ENCODE results near the gene ZCCHC7.
"Not testable (repeated sequence)": the region's sequence is repeated elsewhere in the genome, so short reads cannot be mapped to it uniquely, and the experiment has no call there.

The ZCCHC7 gene

DNA sequence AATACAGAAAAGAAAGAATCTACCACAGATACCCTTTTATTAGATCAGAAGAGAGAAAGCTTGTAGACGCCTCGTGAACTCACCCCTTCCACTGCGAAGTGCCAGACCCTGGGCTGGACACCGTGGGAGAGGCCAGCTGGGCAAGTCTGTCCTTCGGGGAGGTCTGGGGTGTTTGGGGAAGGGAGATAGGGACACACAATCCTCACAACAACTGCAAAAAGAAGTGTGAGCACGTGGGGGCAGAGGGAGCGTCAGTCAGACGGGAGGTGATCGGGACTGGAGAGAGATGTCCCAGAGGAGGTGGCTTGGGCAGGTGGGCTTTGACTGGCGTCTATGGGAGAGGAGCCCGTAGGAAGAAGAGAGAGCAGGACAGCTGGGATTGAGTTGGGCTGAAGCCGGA is 274.9 kb downstream of the ZCCHC7 start:
- no peak overlapping the region for H3K4me3 ChIP-seq (ENCODE audit: low read length)
- no peaks in the 10 kb centered on the region for H3K9me3 ChIP-seq (ENCODE audit: insufficient read depth, low read depth, low read length)
- H3K4me1 ChIP-seq (ENCODE audit: insufficient read depth, low read length) = peaks cover 3% of the 10 kb centered on the region; the same call in 1 of the 2 replicates
- H3K27ac ChIP-seq (ENCODE audit: low read depth, low read length) = no peak overlapping the region
- no peaks in the 10 kb centered on the region for H3K36me3 ChIP-seq (ENCODE audit: insufficient read depth, low read length)
- 79% methylated on average over 11 of the region's 12 CpGs for WGBS
- no peaks in the 10 kb centered on the region for H3K27me3 ChIP-seq (ENCODE audit: insufficient read depth, low read length)
- H3K9ac ChIP-seq (ENCODE audit: low read depth, low read length) = no peak overlapping the region

- no peaks in the 10 kb centered on the region for H3K27me3 ChIP-seq (ENCODE audit: insufficient read depth, low read length)
- H3K4me1 ChIP-seq (ENCODE audit: insufficient read depth, low read length) = peaks cover 3% of the 10 kb centered on the region; the same call in 1 of the 2 replicates
- no peak overlapping the region for H3K9ac ChIP-seq (ENCODE audit: low read depth, low read length)
- no peak overlapping the region for H3K4me3 ChIP-seq (ENCODE audit: low read length)
- 93% methylated on average over 7 of the region's 8 CpGs for WGBS
- H3K27ac ChIP-seq (ENCODE audit: low read depth, low read length) = no peak overlapping the region
- no peaks in the 10 kb centered on the region for H3K9me3 ChIP-seq (ENCODE audit: insufficient read depth, low read depth, low read length)
- no peaks in the 10 kb centered on the region for H3K36me3 ChIP-seq (ENCODE audit: insufficient read depth, low read length)
Measured at GRCh38 chr9:37395663-37396062, 275.3 kb downstream of the ZCCHC7 start.

DNA sequence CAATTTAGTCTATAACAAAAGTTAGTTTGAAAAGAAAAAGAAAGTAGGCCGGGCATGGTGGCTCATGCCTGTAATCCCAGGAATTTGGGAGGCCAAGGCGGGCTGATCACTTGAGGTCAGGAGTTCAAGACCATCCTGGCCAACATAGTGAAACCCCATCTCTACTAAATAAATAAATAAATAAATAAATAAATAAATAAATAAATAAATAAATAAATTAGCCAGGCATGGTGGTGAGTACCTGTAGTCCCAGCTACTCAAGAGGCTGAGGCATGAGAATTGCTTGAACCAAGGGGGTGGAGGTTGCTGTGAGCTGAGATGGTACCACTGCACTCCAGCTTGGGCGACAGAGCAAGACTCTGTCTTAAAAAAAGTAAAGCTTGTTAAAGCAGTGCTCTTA is 277.6 kb downstream of the ZCCHC7 start:
- H3K9ac ChIP-seq (ENCODE audit: low read depth, low read length); H3K4me3 ChIP-seq (ENCODE audit: low read length); H3K9me3 ChIP-seq (ENCODE audit: insufficient read depth, low read depth, low read length); H3K36me3 ChIP-seq (ENCODE audit: insufficient read depth, low read length); H3K4me1 ChIP-seq (ENCODE audit: insufficient read depth, low read length); H3K27ac ChIP-seq (ENCODE audit: low read depth, low read length); H3K27me3 ChIP-seq (ENCODE audit: insufficient read depth, low read length): not testable (repeated sequence)
- WGBS = 80% methylated on average over 2 of the region's 3 CpGs

GRCh38 chr9:37398464-37399025 is 278.2 kb downstream of the ZCCHC7 start:
- Histone ChIP-seq H3K4me1 (ENCODE audit: insufficient read depth, low read length) (no peaks in the 10 kb centered on the region), H3K4me3 (ENCODE audit: low read length) (no peak overlapping the region), H3K36me3 (ENCODE audit: insufficient read depth, low read length) (no peaks in the 10 kb centered on the region), H3K9ac (ENCODE audit: low read depth, low read length) (no peak overlapping the region), H3K9me3 (ENCODE audit: insufficient read depth, low read depth, low read length) (no peaks in the 10 kb centered on the region), H3K27me3 (ENCODE audit: insufficient read depth, low read length) (no peaks in the 10 kb centered on the region), H3K27ac (ENCODE audit: low read depth, low read length) (no peak overlapping the region)
- WGBS = 95% methylated on average over 7 of the region's 7 CpGs

GRCh38 chr9:37399336-37399735 is 279.0 kb downstream of the ZCCHC7 start:
- no peak overlapping the region for H3K27ac ChIP-seq (ENCODE audit: low read depth, low read length)

GRCh38 chr9:37404590-37404989 is 284.2 kb downstream of the ZCCHC7 start:
- no peak overlapping the region for H3K27ac ChIP-seq (ENCODE audit: low read depth, low read length)
- H3K4me1 ChIP-seq (ENCODE audit: insufficient read depth, low read length) = no peaks in the 10 kb centered on the region
- no peak overlapping the region for H3K9ac ChIP-seq (ENCODE audit: low read depth, low read length)
- H3K27me3 ChIP-seq (ENCODE audit: insufficient read depth, low read length) = no peaks in the 10 kb centered on the region
- no peak overlapping the region for H3K4me3 ChIP-seq (ENCODE audit: low read length)
- 82% methylated on average over 9 of the region's 9 CpGs for WGBS
- H3K9me3 ChIP-seq (ENCODE audit: insufficient read depth, low read depth, low read length) = no peaks in the 10 kb centered on the region
- no peaks in the 10 kb centered on the region for H3K36me3 ChIP-seq (ENCODE audit: insufficient read depth, low read length)

More at GRCh38 chr9:37399336-37399735, 279.0 kb downstream of the ZCCHC7 start:
- Histone ChIP-seq H3K27me3 (ENCODE audit: insufficient read depth, low read length) (no peaks in the 10 kb centered on the region), H3K36me3 (ENCODE audit: insufficient read depth, low read length) (no peaks in the 10 kb centered on the region), H3K4me3 (ENCODE audit: low read length) (no peak overlapping the region), H3K4me1 (ENCODE audit: insufficient read depth, low read length) (no peaks in the 10 kb centered on the region), H3K9ac (ENCODE audit: low read depth, low read length) (no peak overlapping the region), H3K9me3 (ENCODE audit: insufficient read depth, low read depth, low read length) (no peaks in the 10 kb centered on the region)
- 90% methylated on average over 2 of the region's 2 CpGs for WGBS

- H3K27me3 ChIP-seq (ENCODE audit: insufficient read depth, low read length) = no peaks in the 10 kb centered on the region
- no peaks in the 10 kb centered on the region for H3K4me1 ChIP-seq (ENCODE audit: insufficient read depth, low read length)
- no peak overlapping the region for H3K9ac ChIP-seq (ENCODE audit: low read depth, low read length)
- no peak overlapping the region for H3K4me3 ChIP-seq (ENCODE audit: low read length)
- H3K36me3 ChIP-seq (ENCODE audit: insufficient read depth, low read length) = no peaks in the 10 kb centered on the region
- WGBS = 90% methylated on average over 3 of the region's 3 CpGs
- no peaks in the 10 kb centered on the region for H3K9me3 ChIP-seq (ENCODE audit: insufficient read depth, low read depth, low read length)
- no peak overlapping the region for H3K27ac ChIP-seq (ENCODE audit: low read depth, low read length)
Measured at GRCh38 chr9:37405350-37405749, 285.0 kb downstream of the ZCCHC7 start.

GRCh38 chr9:37405764-37406380 is 285.5 kb downstream of the ZCCHC7 start:
- WGBS = 97% methylated on average over 10 of the region's 10 CpGs
- Histone ChIP-seq H3K9me3 (ENCODE audit: insufficient read depth, low read depth, low read length) (no peaks in the 10 kb centered on the region), H3K4me1 (ENCODE audit: insufficient read depth, low read length) (no peaks in the 10 kb centered on the region), H3K27me3 (ENCODE audit: insufficient read depth, low read length) (no peaks in the 10 kb centered on the region), H3K4me3 (ENCODE audit: low read length) (no peak overlapping the region), H3K27ac (ENCODE audit: low read depth, low read length) (no peak overlapping the region), H3K9ac (ENCODE audit: low read depth, low read length) (no peak overlapping the region), H3K36me3 (ENCODE audit: insufficient read depth, low read length) (no peaks in the 10 kb centered on the region)

DNA sequence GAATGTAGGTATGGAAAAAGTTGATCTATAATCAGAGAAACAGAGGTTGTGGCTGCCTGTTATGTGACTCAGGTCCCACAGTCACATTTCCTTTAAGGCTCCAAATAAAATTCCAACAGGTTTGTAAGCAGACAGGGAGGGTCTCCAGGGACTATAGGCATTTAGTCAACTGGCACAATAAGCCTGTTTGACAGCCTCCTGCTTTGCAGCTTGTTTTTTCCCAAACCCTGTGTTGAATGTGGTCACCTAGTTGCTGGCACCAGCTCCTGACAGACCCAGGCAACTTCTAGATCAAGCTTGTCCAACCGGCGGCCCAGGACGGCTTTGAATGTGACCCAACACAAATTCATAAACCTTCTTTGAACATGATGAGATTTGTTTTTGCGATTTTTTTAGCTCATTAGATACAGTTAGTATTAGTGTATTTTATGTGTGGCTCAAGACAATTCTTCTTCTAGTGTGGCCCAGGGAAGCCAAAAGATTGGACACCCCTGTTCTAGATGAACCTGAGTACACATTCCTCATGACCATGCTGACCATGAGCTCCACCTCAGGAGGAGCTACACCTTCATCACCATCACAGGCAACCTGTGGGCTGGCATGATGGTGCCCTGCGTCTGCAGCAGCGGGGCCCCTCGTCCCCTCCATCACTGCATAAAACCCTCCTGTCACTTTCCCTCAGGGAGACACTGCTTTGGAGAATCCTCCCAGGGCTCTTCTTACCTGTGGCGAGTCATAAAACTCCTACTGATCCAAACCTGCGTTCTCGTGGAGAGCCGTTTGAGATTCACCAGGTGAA is 286.4 kb downstream of the ZCCHC7 start:
- no peak overlapping the region for H3K9ac ChIP-seq (ENCODE audit: low read depth, low read length)
- 97% methylated on average over 10 of the region's 11 CpGs for WGBS

GRCh38 chr9:37407468-37407867 is 287.1 kb downstream of the ZCCHC7 start:
- no peak overlapping the region for H3K27ac ChIP-seq (ENCODE audit: low read depth, low read length)
- H3K9ac ChIP-seq (ENCODE audit: low read depth, low read length) = no peak overlapping the region

More for the DNA sequence above, 286.4 kb downstream of the ZCCHC7 start:
- Histone ChIP-seq H3K9me3 (ENCODE audit: insufficient read depth, low read depth, low read length) (no peaks in the 10 kb centered on the region), H3K27me3 (ENCODE audit: insufficient read depth, low read length) (no peaks in the 10 kb centered on the region), H3K4me1 (ENCODE audit: insufficient read depth, low read length) (no peaks in the 10 kb centered on the region), H3K27ac (ENCODE audit: low read depth, low read length) (no peak overlapping the region), H3K36me3 (ENCODE audit: insufficient read depth, low read length) (no peaks in the 10 kb centered on the region), H3K4me3 (ENCODE audit: low read length) (no peak overlapping the region)

More at GRCh38 chr9:37407468-37407867, 287.1 kb downstream of the ZCCHC7 start:
- no peaks in the 10 kb centered on the region for H3K27me3 ChIP-seq (ENCODE audit: insufficient read depth, low read length)
- no peaks in the 10 kb centered on the region for H3K36me3 ChIP-seq (ENCODE audit: insufficient read depth, low read length)
- H3K4me3 ChIP-seq (ENCODE audit: low read length) = no peak overlapping the region
- WGBS = 83% methylated on average over 2 of the region's 2 CpGs
- no peaks in the 10 kb centered on the region for H3K4me1 ChIP-seq (ENCODE audit: insufficient read depth, low read length)
- H3K9me3 ChIP-seq (ENCODE audit: insufficient read depth, low read depth, low read length) = no peaks in the 10 kb centered on the region
